Sigmoid colon (tissue), 4 donors: ENCODE measurements around the gene RNF167.
A peak's percentile ranks its signal among the peaks of the same experiment; 100 is the strongest.

Experiments
- CTCF ChIP-seq, 4 experiments: fragments of 450-650 bp in 3 of 4; fragments of 200-600 bp in 1 of 4; IDR thresholded peaks; one replicate each; pipeline ENCODE4 v1.5.1; 2016 to 2019; ENCODE audit warnings: antibody characterized with exemption in 4 of 4, mild to moderate bottlenecking in 3 of 4, moderate library complexity in 2 of 4
- POLR2A ChIP-seq, 2 donors: fragments of 450-650 bp; IDR thresholded peaks; one replicate each; pipeline ENCODE4 v1.6.1; 2016; ENCODE audit warnings: antibody characterized with exemption in 2 of 2, mild to moderate bottlenecking in 2 of 2, moderate library complexity in 2 of 2
- POLR2AphosphoS5 ChIP-seq, 4 donors: sonication (generic); formaldehyde crosslinking; IDR thresholded peaks; one replicate each; pipeline ENCODE4 v1.6.1; 2017; ENCODE audit warnings: antibody characterized with exemption in 4 of 4

GRCh38 chr17:4901648-4902344 lies 38.3 kb upstream of the RNF167 start:
- TF ChIP-seq CTCF (IDR thresholded peaks at IDR 0.05) (no peak), POLR2A (IDR thresholded peaks at IDR 0.05) (no peak), POLR2AphosphoS5 (IDR thresholded peaks at IDR 0.05) (peak in 2 of 4 donors; percentile 37 to 52)
